ENCODE results near the gene SHPK.

DNA sequence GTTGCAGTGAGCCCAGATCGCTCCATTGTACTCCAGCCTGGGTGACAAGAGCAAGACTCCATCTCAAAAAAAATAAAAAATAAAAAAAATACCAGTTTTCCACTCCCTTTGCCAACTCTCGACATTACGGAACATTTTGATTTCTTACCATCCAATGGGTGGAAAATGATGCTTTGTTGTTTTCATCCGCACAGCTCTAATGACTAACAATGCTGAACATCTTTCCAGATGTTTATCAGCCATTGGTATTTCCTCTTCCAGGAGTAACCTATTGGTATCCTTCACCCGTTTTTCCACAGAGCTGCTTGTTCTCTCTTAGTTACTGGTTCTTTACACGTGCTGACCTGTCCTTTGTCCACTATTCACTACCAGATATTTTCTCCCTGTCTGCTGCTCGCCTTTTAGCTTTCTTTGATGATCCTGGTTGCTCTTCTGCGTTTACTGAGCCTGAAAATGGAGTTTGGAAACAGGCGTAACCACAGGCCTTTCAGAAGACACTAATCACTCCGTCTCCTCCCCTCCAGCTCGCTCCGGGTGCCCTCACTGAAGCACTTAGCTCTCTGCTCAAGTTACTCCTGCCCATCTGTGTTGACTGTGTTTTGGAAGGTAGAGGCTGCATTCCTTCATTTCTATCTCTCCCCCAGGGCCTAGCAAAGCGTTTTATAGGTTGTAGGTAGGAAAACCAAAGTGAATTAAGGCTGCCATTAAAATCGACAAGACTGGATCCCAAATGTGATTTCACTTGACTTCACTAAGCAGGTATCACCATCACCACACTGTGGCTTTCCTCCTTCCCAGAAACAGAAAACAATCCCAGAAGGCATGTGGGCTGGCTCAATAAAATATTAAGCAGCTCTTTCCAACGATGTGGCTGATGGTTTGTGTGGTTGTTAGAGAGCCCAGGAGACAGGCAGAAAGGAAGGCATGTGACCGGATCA, 8.9 kb downstream of the SHPK start:
- TF ChIP-seq, protein P1, sequence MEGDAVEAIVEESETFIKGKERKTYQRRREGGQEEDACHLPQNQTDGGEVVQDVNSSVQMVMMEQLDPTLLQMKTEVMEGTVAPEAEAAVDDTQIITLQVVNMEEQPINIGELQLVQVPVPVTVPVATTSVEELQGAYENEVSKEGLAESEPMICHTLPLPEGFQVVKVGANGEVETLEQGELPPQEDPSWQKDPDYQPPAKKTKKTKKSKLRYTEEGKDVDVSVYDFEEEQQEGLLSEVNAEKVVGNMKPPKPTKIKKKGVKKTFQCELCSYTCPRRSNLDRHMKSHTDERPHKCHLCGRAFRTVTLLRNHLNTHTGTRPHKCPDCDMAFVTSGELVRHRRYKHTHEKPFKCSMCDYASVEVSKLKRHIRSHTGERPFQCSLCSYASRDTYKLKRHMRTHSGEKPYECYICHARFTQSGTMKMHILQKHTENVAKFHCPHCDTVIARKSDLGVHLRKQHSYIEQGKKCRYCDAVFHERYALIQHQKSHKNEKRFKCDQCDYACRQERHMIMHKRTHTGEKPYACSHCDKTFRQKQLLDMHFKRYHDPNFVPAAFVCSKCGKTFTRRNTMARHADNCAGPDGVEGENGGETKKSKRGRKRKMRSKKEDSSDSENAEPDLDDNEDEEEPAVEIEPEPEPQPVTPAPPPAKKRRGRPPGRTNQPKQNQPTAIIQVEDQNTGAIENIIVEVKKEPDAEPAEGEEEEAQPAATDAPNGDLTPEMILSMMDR (IDR thresholded peaks at IDR 0.05): no peak
- no peak for TF ChIP-seq POLR2A (IDR thresholded peaks at IDR 0.05)

Data from prostate gland (tissue), 2 donors.